Caco-2 (cell line): Measurements from ENCODE around the gene SORL1. TPM values are rescaled to one million over a fixed set of nuclear protein-coding genes. Genes with fewer than 3 reads are reported as not detected.
"Not testable (repeated sequence)": the region's sequence is repeated elsewhere in the genome, so short reads cannot be mapped to it uniquely, and the experiment has no call there.

Experiments
- BruUV-seq: library from RNA; stranded (reverse); fragments of 400-500 nt; replicated peaks from 2 replicates; lab custom pipeline; 2021; lab: Mats Ljungman, UMichigan
- CTCF ChIA-PET: fragments of 300-600 bp; sonication (Branson Sonifier 250); formaldehyde crosslinking; loops from one replicate; lab custom pipeline; 2022; ENCODE audit warnings: antibody characterized with exemption; lab: Charles Lee
- POLR2A ChIA-PET: fragments of 300-600 bp; sonication (Branson Sonifier 250); formaldehyde crosslinking; loops from one replicate; lab custom pipeline; 2022; ENCODE audit warnings: antibody characterized with exemption; lab: Charles Lee
- DNase-seq, 2 experiments: peaks; one replicate each; pipeline versions ENCODE4 v3.0.0 to v3.0.0-alpha.2; 2020 to 2022
- H3K27me3 ChIP-seq: replicated peaks from 2 replicates; pipeline ENCODE4 v1.6.0; 2011; ENCODE audit warnings: low read length; ENCODE audit not compliant: control insufficient read depth, insufficient read depth
- H3K36me3 ChIP-seq: 2 replicates; pipeline ENCODE4 v1.5.1; 2011; ENCODE audit warnings: low read length; ENCODE audit not compliant: control insufficient read depth, insufficient read depth
- H3K4me1 ChIP-seq: fragments of 250-450 bp; sonication (Bioruptor Pico); 2 replicates; pipeline ENCODE4 v1.5.1; 2020; ENCODE audit warnings: mild to moderate bottlenecking
- H3K4me3 ChIP-seq: 2 replicates; pipeline ENCODE4 v1.5.1; 2011; ENCODE audit warnings: low read depth, mild to moderate bottlenecking, control low read depth, low read length
- H3K9me3 ChIP-seq: fragments of 250-450 bp; sonication (Bioruptor Pico); 2 replicates; pipeline ENCODE4 v1.5.1; 2020; ENCODE audit warnings: mild to moderate bottlenecking, moderate library complexity
- H3K27ac Mint-ChIP-seq: one replicate; pipeline ENCODE4 v1.8.0; 2022; ENCODE audit warnings: mixed read lengths; ENCODE audit not compliant: unreplicated experiment
- H3K27me3 Mint-ChIP-seq: one replicate; pipeline ENCODE4 v1.8.0; 2022; ENCODE audit warnings: mixed read lengths; ENCODE audit not compliant: insufficient read depth, unreplicated experiment
- H3K36me3 Mint-ChIP-seq: one replicate; pipeline ENCODE4 v1.8.0; 2022; ENCODE audit warnings: mild to moderate bottlenecking, mixed read lengths; ENCODE audit not compliant: insufficient read depth, unreplicated experiment
- H3K4me1 Mint-ChIP-seq: one replicate; pipeline ENCODE4 v1.8.0; 2022; ENCODE audit warnings: low read depth, mixed read lengths; ENCODE audit not compliant: unreplicated experiment
- H3K4me3 Mint-ChIP-seq: one replicate; pipeline ENCODE4 v1.8.0; 2022; ENCODE audit warnings: mild to moderate bottlenecking, moderate library complexity, mixed read lengths; ENCODE audit not compliant: unreplicated experiment
- H3K9me3 Mint-ChIP-seq: one replicate; pipeline ENCODE4 v1.8.0; 2022; ENCODE audit warnings: mixed read lengths; ENCODE audit not compliant: unreplicated experiment
- CTCF ChIP-seq, 2 experiments: fragments of 200-600 bp in 1 of 2; IDR thresholded peaks; 1 replicate in 1 of 2; 2 replicates in 1 of 2; pipeline versions ENCODE4 v1.5.1 to v1.8.0; 2011 to 2022; ENCODE audit warnings: antibody characterized with exemption in 1 of 2, control low read depth in 1 of 2, inconsistent platforms in 1 of 2, low read depth in 1 of 2, low read length in 1 of 2, mild to moderate bottlenecking in 1 of 2, moderate library complexity in 1 of 2; ENCODE audit not compliant: insufficient read depth in 1 of 2, severe bottlenecking in 1 of 2, unreplicated experiment in 1 of 2
- intact Hi-C: fragments of 100-400 bp; cut with micrococcal nuclease; formaldehyde crosslinking; loops from one replicate; pipeline ENCODE4 v1.10.0; 2022; ENCODE audit not compliant: unreplicated experiment
- total RNA-seq: library from RNA; stranded (reverse); gene quantifications from 2 replicates; pipeline ENCODE4 v1.2.3, GENCODE V29; 2022

SORL1 gene
- total RNA-seq, 1 experiment from 2014 or later: 26.3 TPM

GRCh38 chr11:121478895-121479697 lies 27.0 kb downstream of the SORL1 start:
- BruUV-seq: no TSS peak
- peaks cover 9% of the 10 kb centered on the region for H3K4me1 Mint-ChIP-seq
- no peak for TF ChIP-seq CTCF (IDR thresholded peaks at IDR 0.05; ENCODE audit: insufficient read depth in 1 of 2, low read depth in 1 of 2, low read length in 1 of 2, severe bottlenecking in 1 of 2, unreplicated experiment in 1 of 2)
- H3K4me3 ChIP-seq: no peak overlapping the region
- ChIA-PET POLR2A (no interaction called here), CTCF (no interaction called here)
- H3K4me3 Mint-ChIP-seq: no peak overlapping the region
- no peaks in the 10 kb centered on the region for H3K9me3 Mint-ChIP-seq
- DNase-seq: no peak
- H3K27me3 ChIP-seq: no peaks in the 10 kb centered on the region
- peaks cover 13% of the 10 kb centered on the region for H3K4me1 ChIP-seq
- peaks cover 5% of the 10 kb centered on the region for H3K36me3 Mint-ChIP-seq
- no peaks in the 10 kb centered on the region for H3K9me3 ChIP-seq
- intact Hi-C loops: loop anchor here (1.0 kb wide), 1 partner anchor 27 kb away; the partner anchor contains the start of genes SORL1 and SORL1-AS1
- H3K36me3 ChIP-seq: no peaks in the 10 kb centered on the region
- no peaks in the 10 kb centered on the region for H3K27me3 Mint-ChIP-seq
- no peak overlapping the region for H3K27ac Mint-ChIP-seq

GRCh38 chr11:121479698-121480238 lies 27.7 kb downstream of the SORL1 start:
- Histone ChIP-seq H3K9me3 (no peaks in the 10 kb centered on the region), H3K4me3 (no peak overlapping the region), H3K27me3 (no peaks in the 10 kb centered on the region), H3K36me3 (no peaks in the 10 kb centered on the region), H3K4me1 (peaks cover 13% of the 10 kb centered on the region)
- intact Hi-C loops: no loop called here
- H3K4me3 Mint-ChIP-seq: no peak overlapping the region
- no peaks in the 10 kb centered on the region for H3K27me3 Mint-ChIP-seq
- CTCF ChIA-PET: no interaction called here
- TF ChIP-seq CTCF (IDR thresholded peaks at IDR 0.05; ENCODE audit: insufficient read depth in 1 of 2, low read depth in 1 of 2, low read length in 1 of 2, severe bottlenecking in 1 of 2, unreplicated experiment in 1 of 2): no peak
- H3K36me3 Mint-ChIP-seq: peaks cover 5% of the 10 kb centered on the region
- peaks cover 9% of the 10 kb centered on the region for H3K4me1 Mint-ChIP-seq
- BruUV-seq: no TSS peak
- H3K9me3 Mint-ChIP-seq: no peaks in the 10 kb centered on the region
- POLR2A ChIA-PET: no interaction called here
- H3K27ac Mint-ChIP-seq: no peak overlapping the region
- DNase-seq: no peak

GRCh38 chr11:121481484-121482230 lies 29.5 kb downstream of the SORL1 start:
- H3K4me3 Mint-ChIP-seq, H3K36me3 ChIP-seq, H3K27ac Mint-ChIP-seq: not testable (repeated sequence)

More at GRCh38 chr11:121481484-121482230, 29.5 kb downstream of the SORL1 start:
- H3K4me1 ChIP-seq, H3K27me3 ChIP-seq, DNase-seq, H3K27me3 Mint-ChIP-seq, BruUV-seq, H3K4me1 Mint-ChIP-seq, POLR2A ChIA-PET, H3K9me3 Mint-ChIP-seq, H3K4me3 ChIP-seq, CTCF ChIA-PET, intact Hi-C loops, H3K9me3 ChIP-seq, H3K36me3 Mint-ChIP-seq: not testable (repeated sequence)
